Prostate gland (tissue), 2 donors: ENCODE results near the gene SEPTIN7.

ENCODE experiments used
- POLR2A ChIP-seq: fragments of 450-650 bp; IDR thresholded peaks from one replicate; pipeline ENCODE4 v1.6.1; 2016; ENCODE audit warnings: antibody characterized with exemption, mild to moderate bottlenecking
- TF ChIP-seq, protein P1 (sequence below), 4 experiments: fragments of 200-600 bp in 2 of 4; fragments of 450-650 bp in 2 of 4; sonication (generic) in 2 of 4; IDR thresholded peaks; 1 replicate in 3 of 4; 2 replicates in 1 of 4; pipeline ENCODE4 v1.5.1; 2016 to 2019; ENCODE audit warnings: antibody characterized with exemption in 4 of 4, mild to moderate bottlenecking in 2 of 4, moderate library complexity in 2 of 4

DNA sequence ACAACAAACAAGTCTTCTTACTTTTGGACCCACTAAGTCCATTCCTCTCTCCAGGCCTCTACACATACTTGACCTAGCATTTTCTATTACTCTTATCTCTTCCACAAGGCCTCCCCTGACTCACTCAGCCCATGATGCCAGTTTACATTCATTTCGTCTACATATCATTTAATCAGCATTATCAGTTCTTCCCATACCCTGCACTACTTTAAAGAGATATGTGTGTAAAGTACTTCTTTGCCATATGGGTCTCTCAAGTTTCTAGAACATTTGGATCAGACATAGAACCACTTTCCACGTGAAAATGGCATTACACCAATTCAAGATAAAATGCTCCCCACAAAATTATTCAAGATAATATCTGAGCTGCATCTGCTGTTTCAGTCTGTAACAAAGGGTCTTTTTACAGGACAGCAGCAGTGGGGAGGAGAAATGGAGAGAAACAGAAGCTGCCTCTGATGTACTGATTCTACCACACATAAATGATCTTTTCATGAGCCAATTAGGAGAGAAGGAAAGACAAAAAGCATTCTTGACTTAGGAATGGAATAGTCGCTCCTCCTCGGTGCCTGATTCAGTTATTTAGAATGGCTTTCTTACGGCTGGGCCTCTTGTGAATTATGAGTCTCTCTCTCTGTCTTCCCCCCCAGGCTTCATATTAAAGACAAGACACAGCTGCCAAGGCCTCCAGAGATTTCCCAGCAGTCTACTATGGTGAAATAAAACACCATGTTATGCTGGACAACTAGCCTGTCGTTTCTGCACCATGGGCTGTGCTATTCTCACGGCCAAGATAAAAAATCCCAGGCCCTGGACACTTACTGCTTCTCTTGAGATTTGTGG is 46.9 kb upstream of the SEPTIN7 start:
- TF ChIP-seq, protein P1, sequence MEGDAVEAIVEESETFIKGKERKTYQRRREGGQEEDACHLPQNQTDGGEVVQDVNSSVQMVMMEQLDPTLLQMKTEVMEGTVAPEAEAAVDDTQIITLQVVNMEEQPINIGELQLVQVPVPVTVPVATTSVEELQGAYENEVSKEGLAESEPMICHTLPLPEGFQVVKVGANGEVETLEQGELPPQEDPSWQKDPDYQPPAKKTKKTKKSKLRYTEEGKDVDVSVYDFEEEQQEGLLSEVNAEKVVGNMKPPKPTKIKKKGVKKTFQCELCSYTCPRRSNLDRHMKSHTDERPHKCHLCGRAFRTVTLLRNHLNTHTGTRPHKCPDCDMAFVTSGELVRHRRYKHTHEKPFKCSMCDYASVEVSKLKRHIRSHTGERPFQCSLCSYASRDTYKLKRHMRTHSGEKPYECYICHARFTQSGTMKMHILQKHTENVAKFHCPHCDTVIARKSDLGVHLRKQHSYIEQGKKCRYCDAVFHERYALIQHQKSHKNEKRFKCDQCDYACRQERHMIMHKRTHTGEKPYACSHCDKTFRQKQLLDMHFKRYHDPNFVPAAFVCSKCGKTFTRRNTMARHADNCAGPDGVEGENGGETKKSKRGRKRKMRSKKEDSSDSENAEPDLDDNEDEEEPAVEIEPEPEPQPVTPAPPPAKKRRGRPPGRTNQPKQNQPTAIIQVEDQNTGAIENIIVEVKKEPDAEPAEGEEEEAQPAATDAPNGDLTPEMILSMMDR (IDR thresholded peaks at IDR 0.05): no peak
- no peak for TF ChIP-seq POLR2A
